Endothelial cell (in vitro differentiated cells): ENCODE results near the gene ASPA. TPM values are rescaled to one million over a fixed set of nuclear protein-coding genes. Genes with fewer than 3 reads are reported as not detected.
"Not testable (repeated sequence)": the region's sequence is repeated elsewhere in the genome, so short reads cannot be mapped to it uniquely, and the experiment has no call there.

Experiments
- DNase-seq: peaks from one replicate; pipeline ENCODE4 v3.0.0; 2021; ENCODE audit warnings: low spot score
- H3K27ac Mint-ChIP-seq: one replicate; pipeline ENCODE4 v1.8.0; 2021; ENCODE audit warnings: mixed read lengths, inconsistent platforms; ENCODE audit not compliant: unreplicated experiment
- H3K27me3 Mint-ChIP-seq: one replicate; pipeline ENCODE4 v1.8.0; 2021; ENCODE audit warnings: mild to moderate bottlenecking, moderate library complexity, mixed read lengths, inconsistent platforms; ENCODE audit not compliant: unreplicated experiment
- H3K36me3 Mint-ChIP-seq: one replicate; pipeline ENCODE4 v1.8.0; 2021; ENCODE audit warnings: mild to moderate bottlenecking, low read depth, mixed read lengths, inconsistent platforms; ENCODE audit not compliant: unreplicated experiment
- H3K4me1 Mint-ChIP-seq: one replicate; pipeline ENCODE4 v1.8.0; 2021; ENCODE audit warnings: mild to moderate bottlenecking, mixed read lengths, inconsistent platforms; ENCODE audit not compliant: unreplicated experiment
- H3K4me3 Mint-ChIP-seq: one replicate; pipeline ENCODE4 v1.8.0; 2021; ENCODE audit warnings: mild to moderate bottlenecking, mixed read lengths, inconsistent platforms; ENCODE audit not compliant: unreplicated experiment
- H3K9me3 Mint-ChIP-seq: one replicate; pipeline ENCODE4 v1.8.0; 2021; ENCODE audit warnings: mixed read lengths, inconsistent platforms; ENCODE audit not compliant: unreplicated experiment
- total RNA-seq: library from RNA; stranded (reverse); fragmentation: NEBNext Ultra II Directional; extraction: Animal tissue kit (Norgen Biotek cat#: 25700); gene quantifications from one replicate; pipeline ENCODE4 v1.2.1, GENCODE V29; 2021; ENCODE audit not compliant: unreplicated experiment
- TF ChIP-seq, protein P1 (sequence below): fragments of 200-600 bp; sonication (generic); IDR thresholded peaks from one replicate; pipeline ENCODE4 v1.5.0; 2021; ENCODE audit warnings: antibody characterized with exemption; ENCODE audit not compliant: unreplicated experiment

ASPA gene
- total RNA-seq, 1 donor from 2014 or later, result not detected

GRCh38 chr17:3447625-3448024 lies 28.2 kb upstream of the ASPA start:
- Mint-ChIP-seq H3K27ac (no peak overlapping the region), H3K4me3 (no peak overlapping the region), H3K4me1 (no peaks in the 10 kb centered on the region), H3K36me3 (no peaks in the 10 kb centered on the region), H3K9me3 (no peaks in the 10 kb centered on the region), H3K27me3 (no peaks in the 10 kb centered on the region)
- peak; percentile 12 for DNase-seq
- TF ChIP-seq, protein P1, sequence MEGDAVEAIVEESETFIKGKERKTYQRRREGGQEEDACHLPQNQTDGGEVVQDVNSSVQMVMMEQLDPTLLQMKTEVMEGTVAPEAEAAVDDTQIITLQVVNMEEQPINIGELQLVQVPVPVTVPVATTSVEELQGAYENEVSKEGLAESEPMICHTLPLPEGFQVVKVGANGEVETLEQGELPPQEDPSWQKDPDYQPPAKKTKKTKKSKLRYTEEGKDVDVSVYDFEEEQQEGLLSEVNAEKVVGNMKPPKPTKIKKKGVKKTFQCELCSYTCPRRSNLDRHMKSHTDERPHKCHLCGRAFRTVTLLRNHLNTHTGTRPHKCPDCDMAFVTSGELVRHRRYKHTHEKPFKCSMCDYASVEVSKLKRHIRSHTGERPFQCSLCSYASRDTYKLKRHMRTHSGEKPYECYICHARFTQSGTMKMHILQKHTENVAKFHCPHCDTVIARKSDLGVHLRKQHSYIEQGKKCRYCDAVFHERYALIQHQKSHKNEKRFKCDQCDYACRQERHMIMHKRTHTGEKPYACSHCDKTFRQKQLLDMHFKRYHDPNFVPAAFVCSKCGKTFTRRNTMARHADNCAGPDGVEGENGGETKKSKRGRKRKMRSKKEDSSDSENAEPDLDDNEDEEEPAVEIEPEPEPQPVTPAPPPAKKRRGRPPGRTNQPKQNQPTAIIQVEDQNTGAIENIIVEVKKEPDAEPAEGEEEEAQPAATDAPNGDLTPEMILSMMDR, result no peak

DNA sequence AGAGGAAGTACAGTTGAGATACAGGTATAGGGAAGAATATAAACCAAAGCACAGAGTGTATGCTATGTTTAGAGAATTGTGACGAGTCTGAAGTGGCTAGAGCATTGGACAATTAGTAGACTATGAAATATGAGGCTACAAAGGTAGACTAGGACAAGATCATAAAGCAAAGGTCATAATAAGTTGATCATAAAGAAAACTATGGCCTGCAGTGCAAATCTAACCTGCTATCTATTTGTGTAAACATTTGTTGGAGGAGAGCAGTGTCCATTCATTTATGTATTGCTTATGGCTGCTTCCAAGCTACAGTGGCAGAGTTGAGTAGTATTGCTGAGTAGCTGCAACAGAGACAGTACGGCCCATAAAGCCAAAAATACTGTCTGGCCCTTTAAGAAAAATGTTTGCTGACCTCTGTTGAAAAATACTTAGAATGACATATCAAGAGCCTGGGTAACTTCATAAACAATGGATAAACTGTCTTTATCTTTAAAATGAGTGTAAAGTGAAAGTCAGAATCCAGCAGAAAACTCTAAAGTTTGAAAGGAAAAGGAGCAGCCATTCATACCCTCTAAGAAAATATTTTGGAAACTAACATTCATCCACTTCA lies 27.6 kb upstream of the ASPA start:
- no peak overlapping the region for H3K27ac Mint-ChIP-seq
- no peaks in the 10 kb centered on the region for H3K4me1 Mint-ChIP-seq
- no peaks in the 10 kb centered on the region for H3K9me3 Mint-ChIP-seq
- DNase-seq, result no peak
- TF ChIP-seq, protein P1, result no peak
- H3K36me3 Mint-ChIP-seq, result no peaks in the 10 kb centered on the region
- no peak overlapping the region for H3K4me3 Mint-ChIP-seq
- no peaks in the 10 kb centered on the region for H3K27me3 Mint-ChIP-seq

DNA sequence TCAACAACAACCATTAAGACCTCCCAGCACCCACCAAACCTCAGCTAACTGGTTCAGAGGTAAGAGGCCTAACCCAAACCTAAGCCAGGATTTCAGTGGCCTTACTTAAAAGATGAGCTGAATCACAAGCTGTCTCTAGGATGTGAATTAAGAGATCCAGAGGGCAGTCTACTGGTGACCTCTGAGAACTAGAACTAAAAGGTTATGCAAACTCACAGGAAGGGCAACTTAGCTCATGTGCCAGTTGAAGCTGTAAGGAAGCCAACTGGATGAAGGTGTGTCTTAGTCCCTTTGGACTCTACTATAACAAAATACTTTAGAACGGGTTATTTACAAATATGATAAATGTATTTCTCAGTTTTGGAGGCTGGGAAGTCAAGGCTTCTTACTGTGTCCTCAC lies 9.4 kb upstream of the ASPA start:
- not testable (repeated sequence) for H3K36me3 Mint-ChIP-seq, H3K4me3 Mint-ChIP-seq, H3K27ac Mint-ChIP-seq, H3K4me1 Mint-ChIP-seq, H3K27me3 Mint-ChIP-seq, DNase-seq, H3K9me3 Mint-ChIP-seq

- H3K9me3 Mint-ChIP-seq, result no peaks in the 10 kb centered on the region
- TF ChIP-seq, protein P1, result no peak
- no peak overlapping the region for H3K4me3 Mint-ChIP-seq
- no peak for DNase-seq
- H3K4me1 Mint-ChIP-seq, result no peaks in the 10 kb centered on the region
- H3K27ac Mint-ChIP-seq, result no peak overlapping the region
- no peaks in the 10 kb centered on the region for H3K27me3 Mint-ChIP-seq
- no peaks in the 10 kb centered on the region for H3K36me3 Mint-ChIP-seq
Observed at GRCh38 chr17:3469529-3469928, 6.3 kb upstream of the ASPA start.

DNA sequence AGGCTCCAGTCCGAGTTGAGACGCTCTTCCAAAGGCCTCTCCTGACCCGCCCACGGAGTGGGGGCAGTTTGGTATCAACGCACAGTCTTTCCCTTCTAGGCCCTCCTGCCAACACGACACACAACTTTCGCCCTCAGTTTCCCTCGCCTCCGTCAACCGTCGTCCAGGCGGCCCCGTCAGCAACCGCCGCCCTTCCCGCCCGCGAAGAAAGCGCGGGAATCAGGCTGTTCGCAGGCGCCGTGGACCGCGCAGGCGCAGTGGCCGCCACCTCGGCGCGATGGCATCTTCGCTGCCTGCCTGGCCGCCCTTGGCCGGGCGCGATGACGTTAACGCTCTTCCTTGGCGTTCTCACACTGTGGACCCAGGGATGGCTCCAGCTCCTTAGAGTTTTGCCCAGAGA lies 4.2 kb upstream of the ASPA start, which contains the start of gene SPATA22:
TSS of gene SPATA22 (minus strand) at position 221 of the 400 bp plus-strand sequence. CDS start 2,494 bp downstream, outside the sequence.
- DNase-seq, result no peak
- Mint-ChIP-seq H3K4me3 (no peak within 1 kb of the TSS), H3K9me3 (no peaks in the 10 kb centered on the region), H3K27me3 (no peaks in the 10 kb centered on the region), H3K36me3 (no peaks in the 10 kb centered on the region), H3K27ac (no peak within 1 kb of the TSS), H3K4me1 (no peaks in the 10 kb centered on the region)
- TF ChIP-seq, protein P1, result no peak
